Measurements from ENCODE around the gene ASF1B. TPM values are rescaled to one million over a fixed set of nuclear protein-coding genes. Genes with fewer than 3 reads are reported as not detected.

ASF1B gene
- total RNA-seq, 1 experiment from 2014 or later, result 78.1 TPM

GRCh38 chr19:14183741-14184350 lies 47.5 kb upstream of the ASF1B start:
- POLR2A ChIA-PET, result no interaction called here
- no peak overlapping the region for H3K9ac ChIP-seq (ENCODE audit: low read length)
- H3K79me2 ChIP-seq (ENCODE audit: insufficient read depth, low read length), result peaks cover 57% of the 10 kb centered on the region
- H3K4me2 ChIP-seq (ENCODE audit: low read length), result no peak overlapping the region
- intact Hi-C loops (cut with micrococcal nuclease), result no loop called here
- no peaks in the 10 kb centered on the region; a peak in 1 of 4 replicates for H3K36me3 ChIP-seq (ENCODE audit: control insufficient read depth in 1 of 2, insufficient read depth in 2 of 2, low read length in 2 of 2)
- TF ChIP-seq CBX3 (IDR thresholded peaks at IDR 0.05; ENCODE audit: low read depth), result no peak
- no peak for TF ChIP-seq EZH2phosphoT487 (IDR thresholded peaks at IDR 0.05; ENCODE audit: borderline replicate concordance)
- no peak for TF ChIP-seq ZNF274 (IDR thresholded peaks at IDR 0.05; ENCODE audit: low read depth, low read length)
- TF ChIP-seq EZH2 (IDR thresholded peaks at IDR 0.05), result no peak
- no peak for TF ChIP-seq CEBPB (IDR thresholded peaks at IDR 0.05; ENCODE audit: low read depth)
- no peak for TF ChIP-seq TCF7L2 (IDR thresholded peaks at IDR 0.05; ENCODE audit: borderline replicate concordance, extremely low read depth, insufficient read depth, insufficient read length)
- TF ChIP-seq, protein P1, sequence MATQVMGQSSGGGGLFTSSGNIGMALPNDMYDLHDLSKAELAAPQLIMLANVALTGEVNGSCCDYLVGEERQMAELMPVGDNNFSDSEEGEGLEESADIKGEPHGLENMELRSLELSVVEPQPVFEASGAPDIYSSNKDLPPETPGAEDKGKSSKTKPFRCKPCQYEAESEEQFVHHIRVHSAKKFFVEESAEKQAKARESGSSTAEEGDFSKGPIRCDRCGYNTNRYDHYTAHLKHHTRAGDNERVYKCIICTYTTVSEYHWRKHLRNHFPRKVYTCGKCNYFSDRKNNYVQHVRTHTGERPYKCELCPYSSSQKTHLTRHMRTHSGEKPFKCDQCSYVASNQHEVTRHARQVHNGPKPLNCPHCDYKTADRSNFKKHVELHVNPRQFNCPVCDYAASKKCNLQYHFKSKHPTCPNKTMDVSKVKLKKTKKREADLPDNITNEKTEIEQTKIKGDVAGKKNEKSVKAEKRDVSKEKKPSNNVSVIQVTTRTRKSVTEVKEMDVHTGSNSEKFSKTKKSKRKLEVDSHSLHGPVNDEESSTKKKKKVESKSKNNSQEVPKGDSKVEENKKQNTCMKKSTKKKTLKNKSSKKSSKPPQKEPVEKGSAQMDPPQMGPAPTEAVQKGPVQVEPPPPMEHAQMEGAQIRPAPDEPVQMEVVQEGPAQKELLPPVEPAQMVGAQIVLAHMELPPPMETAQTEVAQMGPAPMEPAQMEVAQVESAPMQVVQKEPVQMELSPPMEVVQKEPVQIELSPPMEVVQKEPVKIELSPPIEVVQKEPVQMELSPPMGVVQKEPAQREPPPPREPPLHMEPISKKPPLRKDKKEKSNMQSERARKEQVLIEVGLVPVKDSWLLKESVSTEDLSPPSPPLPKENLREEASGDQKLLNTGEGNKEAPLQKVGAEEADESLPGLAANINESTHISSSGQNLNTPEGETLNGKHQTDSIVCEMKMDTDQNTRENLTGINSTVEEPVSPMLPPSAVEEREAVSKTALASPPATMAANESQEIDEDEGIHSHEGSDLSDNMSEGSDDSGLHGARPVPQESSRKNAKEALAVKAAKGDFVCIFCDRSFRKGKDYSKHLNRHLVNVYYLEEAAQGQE (IDR thresholded peaks at IDR 0.05; ENCODE audit: low read depth), result no peak
- no peak for TF ChIP-seq RAD21 (IDR thresholded peaks at IDR 0.05; ENCODE audit: low read depth)
- no peak for TF ChIP-seq ZFX (IDR thresholded peaks at IDR 0.05)
- TF ChIP-seq SRF (IDR thresholded peaks at IDR 0.05; ENCODE audit: low read depth), result no peak
- TF ChIP-seq YY1 (IDR thresholded peaks at IDR 0.05; ENCODE audit: extremely low read depth, insufficient replicate concordance, low read depth, low read length), result no peak
- TF ChIP-seq, protein P2, sequence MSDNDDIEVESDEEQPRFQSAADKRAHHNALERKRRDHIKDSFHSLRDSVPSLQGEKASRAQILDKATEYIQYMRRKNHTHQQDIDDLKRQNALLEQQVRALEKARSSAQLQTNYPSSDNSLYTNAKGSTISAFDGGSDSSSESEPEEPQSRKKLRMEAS (IDR thresholded peaks at IDR 0.05), result no peak
- H3K4me3 ChIP-seq (replicated peaks in 1 of 2; ENCODE audit: low read depth in 1 of 2, low read length in 2 of 2), result no peak overlapping the region
- DNase-seq (ENCODE audit: low read depth, low spot score) (no peak), ATAC-seq (no peak)
- H3K27ac ChIP-seq (ENCODE audit: low read depth, low read length), result no peak overlapping the region
- RAD21 ChIA-PET (ENCODE audit: low non-redundant PET in 1 of 2, low total read pairs in 2 of 2, uncharacterized antibody in 2 of 2, unreplicated experiment in 2 of 2), result no interaction called here
- CTCF ChIA-PET, result interaction anchor here (0.7 kb wide), 1 partner anchor 15 kb away, joined by 4 read pairs; no protein-coding TSS in a partner anchor
- H3K27me3 ChIP-seq (ENCODE audit: insufficient read depth, low read length), result no peaks in the 10 kb centered on the region
- H3K4me1 ChIP-seq (ENCODE audit: control insufficient read depth in 1 of 2, insufficient read depth in 2 of 2, low read length in 2 of 2), result no peaks in the 10 kb centered on the region
- no TSS peak for BruUV-seq (replicated peaks)
- H2AFZ ChIP-seq (ENCODE audit: low read depth, low read length, poor library complexity, severe bottlenecking), result no peak overlapping the region
- H3K9me3 ChIP-seq (ENCODE audit: control insufficient read depth in 1 of 2, insufficient read depth in 1 of 2, low read depth in 1 of 2, low read length in 2 of 2), result no peaks in the 10 kb centered on the region
- no peaks in the 10 kb centered on the region for H4K20me1 ChIP-seq (ENCODE audit: insufficient read depth)
- no peaks in the 10 kb centered on the region for H3K9me2 ChIP-seq (ENCODE audit: insufficient read depth)

Data from HCT116 (cell line).